ENCODE results near the gene C12orf57. TPM values are rescaled to one million over a fixed set of nuclear protein-coding genes. Genes with fewer than 3 reads are reported as not detected.
A peak's percentile ranks its signal among the peaks of the same experiment; 100 is the strongest.

The C12orf57 gene
- total RNA-seq, 1 donor from 2014 or later = 197 TPM

DNA sequence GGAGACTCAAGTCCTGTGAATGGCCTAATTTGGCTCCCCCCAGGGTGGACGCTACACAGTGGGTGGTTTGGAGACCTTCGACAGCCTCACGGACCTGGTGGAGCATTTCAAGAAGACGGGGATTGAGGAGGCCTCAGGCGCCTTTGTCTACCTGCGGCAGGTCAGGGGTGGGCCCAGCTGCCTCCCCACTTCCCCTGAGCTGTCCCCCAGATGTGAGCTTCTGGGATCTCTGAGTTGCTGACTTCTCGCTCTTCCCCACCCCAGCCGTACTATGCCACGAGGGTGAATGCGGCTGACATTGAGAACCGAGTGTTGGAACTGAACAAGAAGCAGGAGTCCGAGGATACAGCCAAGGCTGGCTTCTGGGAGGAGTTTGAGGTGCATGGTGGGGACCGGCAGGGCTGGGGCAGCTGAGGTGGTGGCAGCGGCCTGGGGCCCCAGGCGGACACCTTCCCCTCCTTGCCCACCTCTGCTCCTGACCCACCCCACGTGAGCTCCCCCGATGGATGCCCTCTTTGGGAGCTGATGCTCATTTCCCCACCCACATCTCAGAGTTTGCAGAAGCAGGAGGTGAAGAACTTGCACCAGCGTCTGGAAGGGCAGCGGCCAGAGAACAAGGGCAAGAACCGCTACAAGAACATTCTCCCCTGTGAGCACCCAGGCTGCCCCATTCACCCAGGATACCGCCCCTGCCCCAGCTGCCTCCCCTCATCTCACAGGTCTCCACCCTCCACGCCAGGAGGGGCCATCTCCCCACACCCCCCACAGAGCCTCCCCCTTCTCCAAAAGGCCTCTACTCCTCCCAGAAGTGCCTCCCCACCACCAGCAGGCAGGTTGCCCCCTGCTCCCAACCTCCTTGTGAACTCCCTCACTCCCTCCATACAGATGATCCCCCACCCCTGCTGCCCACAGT is 11.5 kb downstream of the C12orf57 start:
- DNase-seq (ENCODE audit: low spot score) = no peak

GRCh38 chr12:6956021-6956727 is 12.4 kb downstream of the C12orf57 start:
- peaks cover 68% of the 10 kb centered on the region for H3K36me3 Mint-ChIP-seq (ENCODE audit: low read depth)
- peaks cover 75% of the 10 kb centered on the region for H3K4me1 Mint-ChIP-seq (ENCODE audit: low read depth)
- no peaks in the 10 kb centered on the region for H3K27me3 Mint-ChIP-seq (ENCODE audit: insufficient read depth)
- no peaks in the 10 kb centered on the region for H3K9me3 Mint-ChIP-seq
- intact Hi-C loops (cut with micrococcal nuclease) = loop anchor here (5.0 kb wide), 1 partner anchor 184 kb away; the partner anchor contains the start of gene LAG3
- peak overlapping the region; percentile 66 for H3K27ac Mint-ChIP-seq
- peak overlapping the region; percentile 60 for H3K4me3 Mint-ChIP-seq
- DNase-seq (ENCODE audit: low spot score) = no peak

More for the DNA sequence above, 11.5 kb downstream of the C12orf57 start:
- H3K4me3 Mint-ChIP-seq = peak overlapping the region; percentile 98
- peaks cover 74% of the 10 kb centered on the region for H3K4me1 Mint-ChIP-seq (ENCODE audit: low read depth)
- no peaks in the 10 kb centered on the region for H3K27me3 Mint-ChIP-seq (ENCODE audit: insufficient read depth)
- H3K27ac Mint-ChIP-seq = peak overlapping the region; percentile 86
- H3K36me3 Mint-ChIP-seq (ENCODE audit: low read depth) = peaks cover 63% of the 10 kb centered on the region
- no peaks in the 10 kb centered on the region for H3K9me3 Mint-ChIP-seq
- intact Hi-C loops (cut with micrococcal nuclease) = loop anchor here (5.0 kb wide), 1 partner anchor 183 kb away; the partner anchor contains the start of gene LAG3

- no peak for DNase-seq (ENCODE audit: low spot score)
- Mint-ChIP-seq H3K27ac (peak overlapping the region; percentile 96), H3K9me3 (no peaks in the 10 kb centered on the region), H3K27me3 (ENCODE audit: insufficient read depth) (no peaks in the 10 kb centered on the region), H3K36me3 (ENCODE audit: low read depth) (peaks cover 68% of the 10 kb centered on the region), H3K4me3 (peak overlapping the region; percentile 91), H3K4me1 (ENCODE audit: low read depth) (peaks cover 85% of the 10 kb centered on the region)
- intact Hi-C loops (cut with micrococcal nuclease) = loop anchor here (5.0 kb wide), 1 partner anchor 185 kb away; the partner anchor contains the start of gene LAG3
These were observed 13.4 kb downstream of the C12orf57 start for GRCh38 chr12:6957151-6957701.

- Mint-ChIP-seq H3K4me1 (ENCODE audit: low read depth) (peaks cover 80% of the 10 kb centered on the region), H3K4me3 (peak overlapping the region; percentile 91), H3K27ac (peak overlapping the region; percentile 96), H3K9me3 (no peaks in the 10 kb centered on the region), H3K36me3 (ENCODE audit: low read depth) (peaks cover 61% of the 10 kb centered on the region), H3K27me3 (ENCODE audit: insufficient read depth) (no peaks in the 10 kb centered on the region)
- no peak for DNase-seq (ENCODE audit: low spot score)
- intact Hi-C loops (cut with micrococcal nuclease) = loop anchor here (5.0 kb wide), 1 partner anchor 186 kb away; the partner anchor contains the start of gene LAG3
These were observed 14.2 kb downstream of the C12orf57 start for GRCh38 chr12:6957741-6958608.

- Mint-ChIP-seq H3K4me1 (ENCODE audit: low read depth) (peaks cover 75% of the 10 kb centered on the region), H3K36me3 (ENCODE audit: low read depth) (peaks cover 54% of the 10 kb centered on the region), H3K27me3 (ENCODE audit: insufficient read depth) (no peaks in the 10 kb centered on the region), H3K4me3 (peak overlapping the region; percentile 91), H3K9me3 (no peaks in the 10 kb centered on the region), H3K27ac (peak overlapping the region; percentile 96)
- intact Hi-C loops (cut with micrococcal nuclease) = loop anchor here (5.0 kb wide), 1 partner anchor 186 kb away; the partner anchor contains the start of gene LAG3
- DNase-seq (ENCODE audit: low spot score) = no peak
These were observed 14.8 kb downstream of the C12orf57 start for GRCh38 chr12:6958609-6959057.

GRCh38 chr12:6959058-6959804 is 15.4 kb downstream of the C12orf57 start:
- Mint-ChIP-seq H3K4me3 (peak overlapping the region; percentile 91), H3K36me3 (ENCODE audit: low read depth) (peaks cover 48% of the 10 kb centered on the region), H3K27me3 (ENCODE audit: insufficient read depth) (no peaks in the 10 kb centered on the region), H3K4me1 (ENCODE audit: low read depth) (peaks cover 72% of the 10 kb centered on the region), H3K9me3 (no peaks in the 10 kb centered on the region), H3K27ac (peak overlapping the region; percentile 96)
- intact Hi-C loops (cut with micrococcal nuclease) = loop anchor here (5.0 kb wide), 1 partner anchor 187 kb away; the partner anchor contains the start of gene LAG3
- DNase-seq (ENCODE audit: low spot score) = peak; percentile 67

GRCh38 chr12:6959805-6960592 is 16.2 kb downstream of the C12orf57 start:
- Mint-ChIP-seq H3K27me3 (ENCODE audit: insufficient read depth) (no peaks in the 10 kb centered on the region), H3K9me3 (no peaks in the 10 kb centered on the region), H3K27ac (peak overlapping the region; percentile 98), H3K36me3 (ENCODE audit: low read depth) (peaks cover 44% of the 10 kb centered on the region), H3K4me3 (peak overlapping the region; percentile 91), H3K4me1 (ENCODE audit: low read depth) (peaks cover 72% of the 10 kb centered on the region)
- intact Hi-C loops (cut with micrococcal nuclease) = loop anchor here (2.0 to 5.0 kb wide), 3 partner anchors 59 to 188 kb away; partner anchors contain the start of genes LAG3, LPCAT3 and SPSB2
- no peak for DNase-seq (ENCODE audit: low spot score)

GRCh38 chr12:6960593-6961277 is 16.9 kb downstream of the C12orf57 start:
- Mint-ChIP-seq H3K36me3 (ENCODE audit: low read depth) (peaks cover 49% of the 10 kb centered on the region), H3K9me3 (no peaks in the 10 kb centered on the region), H3K27ac (peak overlapping the region; percentile 98), H3K4me1 (ENCODE audit: low read depth) (peaks cover 76% of the 10 kb centered on the region), H3K4me3 (peak overlapping the region; percentile 82), H3K27me3 (ENCODE audit: insufficient read depth) (no peaks in the 10 kb centered on the region)
- DNase-seq (ENCODE audit: low spot score) = peak; percentile 42
- intact Hi-C loops (cut with micrococcal nuclease) = loop anchor here (1.0 to 2.0 kb wide), 6 partner anchors 7 to 88 kb away; partner anchors contain the start of genes C12orf57, EMG1, LPCAT3 and PHB2

DNA sequence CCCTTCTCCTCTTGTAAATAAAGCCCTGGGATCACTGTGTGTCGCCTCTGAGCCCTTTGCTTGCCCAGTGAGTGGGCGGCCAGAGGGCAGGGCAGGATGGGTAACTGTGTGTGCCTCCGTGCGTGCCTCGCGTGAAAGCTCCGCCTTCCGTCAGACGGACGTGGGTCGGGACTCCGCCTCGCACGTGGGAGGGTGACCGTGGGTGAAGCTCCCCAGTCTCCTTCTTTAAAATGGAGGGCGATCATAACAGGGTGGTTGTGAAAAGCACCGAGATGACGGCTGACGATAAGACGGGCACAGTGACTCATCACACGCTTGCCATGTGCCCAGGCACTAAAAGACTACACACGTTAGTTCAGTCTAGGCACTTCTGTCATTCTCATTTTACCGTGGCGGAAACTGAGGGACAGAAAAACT is 17.5 kb downstream of the C12orf57 start:
- Mint-ChIP-seq H3K36me3 (ENCODE audit: low read depth) (peaks cover 49% of the 10 kb centered on the region), H3K27ac (peak overlapping the region; percentile 98), H3K4me1 (ENCODE audit: low read depth) (peaks cover 74% of the 10 kb centered on the region), H3K4me3 (peak overlapping the region; percentile 82), H3K9me3 (no peaks in the 10 kb centered on the region), H3K27me3 (ENCODE audit: insufficient read depth) (no peaks in the 10 kb centered on the region)
- intact Hi-C loops (cut with micrococcal nuclease) = loop anchor here (1.0 to 2.0 kb wide), 6 partner anchors 8 to 88 kb away; partner anchors contain the start of genes C12orf57, EMG1, LPCAT3 and PHB2
- peak; percentile 78 for DNase-seq (ENCODE audit: low spot score)

DNA sequence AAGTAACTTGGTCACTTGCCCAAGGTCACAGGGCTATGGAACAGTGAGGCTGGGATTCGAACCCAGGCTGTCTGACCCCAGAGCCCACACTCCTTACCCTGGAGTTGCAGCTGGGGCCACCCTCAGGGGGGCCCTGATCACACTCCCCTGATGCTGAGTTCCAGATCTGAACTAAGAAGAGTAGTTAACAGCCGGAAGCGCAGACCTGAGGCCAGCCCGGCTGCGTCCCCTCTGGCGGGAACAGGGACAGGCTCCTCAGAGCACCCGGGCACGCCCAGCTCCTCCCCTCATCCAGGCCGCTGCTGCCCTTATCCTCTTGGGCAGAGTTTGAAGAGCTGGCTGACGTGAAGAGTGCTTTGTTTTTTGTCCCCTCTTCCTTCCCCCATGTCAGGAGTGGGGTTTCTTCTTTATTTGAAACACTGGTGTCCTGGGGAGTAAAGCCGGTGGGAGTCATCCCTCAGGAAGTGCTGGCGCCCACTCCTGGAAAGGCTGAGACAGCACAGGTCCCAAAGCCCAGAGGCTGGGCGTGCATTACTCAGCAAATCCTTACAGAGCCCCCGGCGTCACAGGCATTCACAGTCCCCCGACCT is 18.0 kb downstream of the C12orf57 start:
- peak overlapping the region; percentile 82 for H3K4me3 Mint-ChIP-seq
- H3K27ac Mint-ChIP-seq = peak overlapping the region; percentile 98
- peaks cover 72% of the 10 kb centered on the region for H3K4me1 Mint-ChIP-seq (ENCODE audit: low read depth)
- no peak for DNase-seq (ENCODE audit: low spot score)
- H3K36me3 Mint-ChIP-seq (ENCODE audit: low read depth) = peaks cover 46% of the 10 kb centered on the region
- no peaks in the 10 kb centered on the region for H3K9me3 Mint-ChIP-seq
- H3K27me3 Mint-ChIP-seq (ENCODE audit: insufficient read depth) = no peaks in the 10 kb centered on the region
- intact Hi-C loops (cut with micrococcal nuclease) = loop anchor here (1.0 to 2.0 kb wide), 6 partner anchors 8 to 89 kb away; partner anchors contain the start of genes C12orf57, EMG1, LPCAT3 and PHB2

Measured in activated T-helper 1 cell treated with anti-CD3 and anti-CD28 coated beads, Interleukin-12 subunit alpha, Interleukin-12 subunit beta, Interleukin-2, Interleukin-4 antibody, amounts not matched to agents 30 ng/mL and 10 ng/mL and 1 ng/mL, durations not matched to agents 14 hours and 24 hours and 36 hours (primary cell).